Coronary artery (tissue), 2 donors: ENCODE measurements around the gene ANO2.

Experiments used
- DNase-seq: peaks from one replicate; pipeline ENCODE4 v3.0.0-alpha.2; 2017; ENCODE audit warnings: low spot score
- H3K27ac ChIP-seq, 2 donors: fragments of 200-600 bp; sonication (generic); one replicate each; pipeline ENCODE4 v1.5.1; 2016 to 2019
- H3K4me3 ChIP-seq: fragments of 200-600 bp; sonication (generic); 2 replicates; pipeline ENCODE4 v1.5.1; 2016; ENCODE audit warnings: mild to moderate bottlenecking, moderate library complexity
- CTCF ChIP-seq: fragments of 200-600 bp; sonication (generic); IDR thresholded peaks from one replicate; pipeline ENCODE4 v1.5.1; 2019; ENCODE audit warnings: antibody characterized with exemption

Gene ANO2

GRCh38 chr12:5593998-5594397, 351.1 kb downstream of the ANO2 start:
- H3K27ac ChIP-seq, result no peak overlapping the region
- no peak for TF ChIP-seq CTCF
- no peak overlapping the region for H3K4me3 ChIP-seq
- no peak for DNase-seq

GRCh38 chr12:5593086-5593485, 352.0 kb downstream of the ANO2 start:
- Histone ChIP-seq H3K27ac (no peak overlapping the region), H3K4me3 (no peak overlapping the region)
- DNase-seq, result no peak
- no peak for TF ChIP-seq CTCF

- TF ChIP-seq CTCF, result no peak
- Histone ChIP-seq H3K27ac (no peak overlapping the region), H3K4me3 (no peak overlapping the region)
- DNase-seq, result no peak
These were observed 352.7 kb downstream of the ANO2 start for GRCh38 chr12:5592310-5592709.

- TF ChIP-seq CTCF, result no peak
- DNase-seq, result no peak
- Histone ChIP-seq H3K27ac (no peak overlapping the region), H3K4me3 (no peak overlapping the region)
These were observed 354.7 kb downstream of the ANO2 start for GRCh38 chr12:5590316-5590715.

GRCh38 chr12:5589054-5589453, 356.0 kb downstream of the ANO2 start:
- Histone ChIP-seq H3K27ac (no peak overlapping the region), H3K4me3 (no peak overlapping the region)
- TF ChIP-seq CTCF, result no peak
- DNase-seq, result no peak

GRCh38 chr12:5588591-5588990, 356.5 kb downstream of the ANO2 start:
- no peak overlapping the region for H3K27ac ChIP-seq
- no peak for DNase-seq
- H3K4me3 ChIP-seq, result no peak overlapping the region
- TF ChIP-seq CTCF, result no peak

GRCh38 chr12:5588176-5588575, 356.9 kb downstream of the ANO2 start:
- H3K27ac ChIP-seq, result no peak overlapping the region
- TF ChIP-seq CTCF, result no peak
- H3K4me3 ChIP-seq, result no peak overlapping the region
- no peak for DNase-seq
